B cell (primary cell): Measurements from ENCODE around the gene FAM184B. TPM values are rescaled to one million over a fixed set of nuclear protein-coding genes. Genes with fewer than 3 reads are reported as not detected.
"Not testable (repeated sequence)": the region's sequence is repeated elsewhere in the genome, so short reads cannot be mapped to it uniquely, and the experiment has no call there.

ENCODE experiments used
- ATAC-seq: fragments of 200-7000 bp; cut with Tn5 transposase; one replicate; pipeline ENCODE4 v1.10.0; 2021; ENCODE audit warnings: low read depth, mild to moderate bottlenecking, moderate number of reproducible peaks, moderate library complexity
- CTCF ChIA-PET: fragments of 350-600 bp; sonication (Branson Sonifier 250); formaldehyde crosslinking; loops from one replicate; lab custom pipeline; 2021; ENCODE audit warnings: antibody characterized with exemption, inconsistent platforms; lab: Charles Lee
- POLR2A ChIA-PET: fragments of 350-600 bp; sonication (Branson Sonifier 250); formaldehyde crosslinking; loops from one replicate; lab custom pipeline; 2021; ENCODE audit warnings: antibody characterized with exemption; lab: Charles Lee
- DNase-seq: peaks from one replicate; pipeline ENCODE4 v3.0.0; 2013
- H2AFZ ChIP-seq: 2 replicates; pipeline ENCODE4 v1.6.1; 2012; ENCODE audit warnings: mild to moderate bottlenecking, low read depth, low read length; ENCODE audit not compliant: insufficient read depth, poor library complexity, severe bottlenecking
- H3K27ac ChIP-seq, 2 donors: 1 replicate in 1 of 2; 2 replicates in 1 of 2; pipeline ENCODE4 v1.5.1; 2012 to 2013; ENCODE audit warnings: low read length in 2 of 2, mild to moderate bottlenecking in 2 of 2, moderate library complexity in 1 of 2
- H3K27me3 ChIP-seq, 4 experiments: fragments of 200-600 bp in 1 of 4; sonication (generic) in 1 of 4; replicated peaks in 1 of 4; 1 replicate in 2 of 4; 2 replicates in 2 of 4; pipeline versions ENCODE4 v1.6.1 to v1.7.0; 2013 to 2016; ENCODE audit warnings: low read length in 3 of 4, mild to moderate bottlenecking in 2 of 4, mixed read lengths in 1 of 4, moderate library complexity in 1 of 4; ENCODE audit not compliant: insufficient read depth in 4 of 4, control insufficient read depth in 3 of 4; ENCODE audit errors: control extremely low read depth in 1 of 4
- H3K36me3 ChIP-seq, 2 experiments: replicated peaks in 1 of 2; 1 replicate in 1 of 2; 2 replicates in 1 of 2; pipeline versions ENCODE4 v1.6.1 to v1.7.1; 2013; ENCODE audit warnings: low read length in 1 of 2; ENCODE audit not compliant: insufficient read depth in 2 of 2, control insufficient read depth in 1 of 2; ENCODE audit errors: control extremely low read depth in 1 of 2, extremely low read depth in 1 of 2
- H3K4me1 ChIP-seq, 2 donors: fragments of 200-600 bp in 1 of 2; sonication (generic) in 1 of 2; 1 replicate in 1 of 2; 2 replicates in 1 of 2; pipeline versions ENCODE4 v1.5.1 to v1.6.1; 2013 to 2017; ENCODE audit warnings: low read length in 2 of 2; ENCODE audit not compliant: control insufficient read depth in 2 of 2, insufficient read depth in 2 of 2
- H3K4me2 ChIP-seq: replicated peaks from 2 replicates; pipeline ENCODE3; 2012; ENCODE audit warnings: mild to moderate bottlenecking, low read depth, low read length; ENCODE audit not compliant: poor library complexity, severe bottlenecking
- H3K4me3 ChIP-seq, 5 experiments: fragments of 200-600 bp in 1 of 5; sonication (generic) in 1 of 5; 1 replicate in 3 of 5; 2 replicates in 2 of 5; pipeline versions ENCODE4 v1.5.1 to v1.7.0; 2011 to 2016; ENCODE audit warnings: low read length in 4 of 5, mild to moderate bottlenecking in 4 of 5, low read depth in 2 of 5, control low read depth in 1 of 5, moderate library complexity in 1 of 5; ENCODE audit not compliant: insufficient read depth in 1 of 5; ENCODE audit errors: control extremely low read depth in 1 of 5, extremely low read depth in 1 of 5
- H3K79me2 ChIP-seq: fragments of 200-600 bp; sonication (generic); one replicate; pipeline ENCODE4 v1.6.0; 2016; ENCODE audit warnings: low read length; ENCODE audit not compliant: control insufficient read depth, insufficient read depth
- H3K9ac ChIP-seq: fragments of 200-600 bp; sonication (generic); 2 replicates; pipeline ENCODE4 v1.6.1; 2017; ENCODE audit warnings: mild to moderate bottlenecking, low read length, moderate library complexity
- H3K9me3 ChIP-seq, 3 donors: one replicate each; pipeline versions ENCODE4 v1.6.1 to v1.7.1; 2013; ENCODE audit warnings: low read length in 2 of 3; ENCODE audit not compliant: control insufficient read depth in 2 of 3, insufficient read depth in 1 of 3; ENCODE audit errors: control extremely low read depth in 1 of 3
- H4K20me1 ChIP-seq: 2 replicates; pipeline ENCODE4 v1.6.0; 2012; ENCODE audit warnings: mild to moderate bottlenecking, low read length; ENCODE audit not compliant: insufficient read depth, control insufficient read depth, poor library complexity, severe bottlenecking
- H3K27ac Mint-ChIP-seq: one replicate; pipeline ENCODE4 v1.8.0; 2021; ENCODE audit warnings: mixed read lengths
- H3K27me3 Mint-ChIP-seq: one replicate; pipeline ENCODE4 v1.8.0; 2021; ENCODE audit warnings: mixed read lengths
- H3K4me1 Mint-ChIP-seq: one replicate; pipeline ENCODE4 v1.8.0; 2021; ENCODE audit warnings: mixed read lengths
- H3K4me3 Mint-ChIP-seq: one replicate; pipeline ENCODE4 v1.8.0; 2021; ENCODE audit warnings: mixed read lengths
- H3K9me3 Mint-ChIP-seq: one replicate; pipeline ENCODE4 v1.8.0; 2022; ENCODE audit warnings: mixed read lengths; ENCODE audit not compliant: insufficient read depth
- CTCF ChIP-seq: fragments of 200-600 bp; IDR thresholded peaks from one replicate; pipeline ENCODE4 v1.8.0; 2022; ENCODE audit warnings: antibody characterized with exemption, mild to moderate bottlenecking
- EZH2 ChIP-seq: IDR thresholded peaks from 2 replicates; pipeline ENCODE4 v1.6.1; 2012; ENCODE audit warnings: borderline replicate concordance, low read depth, mild to moderate bottlenecking, moderate library complexity, low read length; ENCODE audit not compliant: insufficient read depth, poor library complexity, severe bottlenecking
- WGBS: methylation state at CpG from one replicate; pipeline ENCODE4 v1.1.5; 2013; ENCODE audit warnings: missing lambda C conversion rate; ENCODE audit not compliant: insufficient coverage; 5-methylcytosine and 5-hydroxymethylcytosine counted together
- intact Hi-C: fragments of 100-400 bp; cut with micrococcal nuclease; formaldehyde crosslinking; loops from one replicate; pipeline ENCODE4 v1.10.0; 2022
- polyA plus RNA-seq: library from polyadenylated mRNA; depleted of rRNA; stranded (reverse); fragments of >200 nt; gene quantifications from 2 replicates; pipeline ENCODE4 v1.2.3, GENCODE V29; 2012
- total RNA-seq, 2 donors: library from RNA; stranded (reverse); fragments of 120-200 nt in 1 of 2; gene quantifications; 1 replicate in 1 of 2; 2 replicates in 1 of 2; pipeline versions ENCODE4 v1.2.3 to v1.2.4, GENCODE V29; 2013 to 2022

The FAM184B gene
- total and polyA plus RNA-seq, 2 donors (not counting 1 experiment from before 2014, with no cell fraction given) = not detected

GRCh38 chr4:17664755-17665154 is 116.7 kb downstream of the FAM184B start:
- Histone ChIP-seq H3K79me2 (no peaks in the 10 kb centered on the region), H4K20me1 (no peaks in the 10 kb centered on the region), H2AFZ (no peak overlapping the region), H3K4me3 (no peak overlapping the region), H3K36me3 (no peaks in the 10 kb centered on the region), H3K9me3 (peaks cover 0 to 3% (median 0%) of the 10 kb centered on the region in 3 donors), H3K27me3 (no peaks in the 10 kb centered on the region), H3K4me1 (peaks cover 26 to 32% of the 10 kb centered on the region in 2 donors), H3K4me2 (peak overlapping the region; percentile 45), H3K9ac (no peak overlapping the region), H3K27ac (no peak overlapping the region)
- Mint-ChIP-seq H3K27me3 (peaks cover 10% of the 10 kb centered on the region), H3K9me3 (peaks cover 2% of the 10 kb centered on the region), H3K27ac (peak overlapping the region; percentile 42), H3K4me1 (peaks cover 43% of the 10 kb centered on the region), H3K4me3 (peak overlapping the region; percentile 49)
- ChIA-PET POLR2A (no interaction called here), CTCF (interaction anchor here (0.9 to 1.2 kb wide), 2 partner anchors 9 to 116 kb away, joined by 3 read pairs; no protein-coding TSS in a partner anchor)
- TF ChIP-seq EZH2 = no peak
- no peak for TF ChIP-seq CTCF
- intact Hi-C loops = no loop called here
- peak; percentile 56 for DNase-seq
- peak; percentile 80 for ATAC-seq
- WGBS = 13% methylated on average over 4 of the region's 4 CpGs

DNA sequence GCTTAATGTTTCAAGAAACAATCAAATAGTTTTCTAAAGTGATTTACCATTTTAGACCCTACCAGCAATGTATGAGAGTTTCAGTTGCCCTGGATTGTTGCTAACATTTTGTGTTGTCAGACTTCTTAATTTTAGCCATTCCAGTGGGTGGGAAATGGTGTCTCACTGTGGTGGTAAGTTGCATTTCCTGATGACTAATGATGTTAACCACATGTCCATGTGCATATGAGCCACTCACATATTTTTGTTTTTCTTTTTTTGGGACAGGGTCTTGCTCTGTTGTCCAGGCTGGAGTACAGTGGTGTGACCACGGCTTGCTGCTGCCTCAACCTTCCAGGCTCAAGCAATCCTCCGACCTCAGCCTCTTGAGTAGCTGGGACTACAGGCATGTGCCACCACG is 118.7 kb downstream of the FAM184B start:
- Histone ChIP-seq H4K20me1 (no peaks in the 10 kb centered on the region), H3K4me3 (no peak overlapping the region), H3K9ac (no peak overlapping the region), H3K4me2 (no peak overlapping the region), H3K27me3 (peaks cover 0 to 5% (median 0%) of the 10 kb centered on the region in 4 experiments), H3K79me2 (no peaks in the 10 kb centered on the region), H3K4me1 (peaks cover 22 to 27% of the 10 kb centered on the region in 2 donors), H3K36me3 (no peaks in the 10 kb centered on the region), H2AFZ (no peak overlapping the region), H3K27ac (no peak overlapping the region), H3K9me3 (peaks cover 0 to 3% (median 0%) of the 10 kb centered on the region in 3 donors)
- Mint-ChIP-seq H3K4me3 (no peak overlapping the region), H3K4me1 (peaks cover 36% of the 10 kb centered on the region), H3K27me3 (peaks cover 19% of the 10 kb centered on the region), H3K9me3 (peaks cover 2% of the 10 kb centered on the region), H3K27ac (no peak overlapping the region)
- DNase-seq = no peak
- TF ChIP-seq EZH2 = no peak
- TF ChIP-seq CTCF = no peak
- 100% methylated on average over 2 of the region's 3 CpGs for WGBS
- ChIA-PET CTCF (no interaction called here), POLR2A (no interaction called here)
- intact Hi-C loops = no loop called here
- ATAC-seq = no peak

GRCh38 chr4:17659196-17659595 is 122.2 kb downstream of the FAM184B start:
- H3K4me2 ChIP-seq, H3K9ac ChIP-seq, H3K9me3 ChIP-seq, H3K36me3 ChIP-seq, H3K79me2 ChIP-seq, DNase-seq, H3K27me3 ChIP-seq, H3K27ac Mint-ChIP-seq, POLR2A ChIA-PET, H3K4me1 ChIP-seq, intact Hi-C loops, ATAC-seq, CTCF ChIA-PET, H3K4me3 Mint-ChIP-seq, H3K27ac ChIP-seq, H3K4me3 ChIP-seq, H4K20me1 ChIP-seq, H3K9me3 Mint-ChIP-seq, H2AFZ ChIP-seq: not testable (repeated sequence)
- H3K4me1 Mint-ChIP-seq = peaks cover 10% of the 10 kb centered on the region
- H3K27me3 Mint-ChIP-seq = peaks cover 27% of the 10 kb centered on the region
- 100% methylated on average over 2 of the region's 8 CpGs for WGBS
